RWPE2 (cell line): ENCODE measurements around the gene GALNT2.

Experiments used
- ATAC-seq: fragments of 200-7000 bp; cut with Tn5 transposase; 3 replicates; pipeline ENCODE4 v1.9.1; 2021; ENCODE audit warnings: low read depth
- DNase-seq: peaks from one replicate; pipeline ENCODE4 v3.0.0-alpha.2; 2020; ENCODE audit warnings: low spot score
- H3K27ac ChIP-seq: fragments of 450-650 bp; 2 replicates; pipeline ENCODE4 v1.5.1; 2017; ENCODE audit warnings: mild to moderate bottlenecking; ENCODE audit not compliant: poor library complexity, severe bottlenecking
- H3K27me3 ChIP-seq: fragments of 250-450 bp; sonication (Bioruptor Pico); 2 replicates; pipeline ENCODE4 v1.5.1; 2021; ENCODE audit warnings: mild to moderate bottlenecking, moderate library complexity; ENCODE audit not compliant: insufficient read depth, poor library complexity, severe bottlenecking
- H3K36me3 ChIP-seq: fragments of 250-450 bp; sonication (Bioruptor Pico); 2 replicates; pipeline ENCODE4 v1.5.1; 2020; ENCODE audit warnings: low read depth, mild to moderate bottlenecking, moderate library complexity
- H3K4me1 ChIP-seq: fragments of 250-450 bp; sonication (Bioruptor Pico); 2 replicates; pipeline ENCODE4 v1.5.1; 2021; ENCODE audit warnings: mild to moderate bottlenecking, moderate library complexity; ENCODE audit not compliant: insufficient read depth, poor library complexity, severe bottlenecking
- H3K4me3 ChIP-seq: fragments of 250-450 bp; sonication (Bioruptor Pico); 2 replicates; pipeline ENCODE4 v1.5.1; 2021; ENCODE audit warnings: mild to moderate bottlenecking, moderate library complexity; ENCODE audit not compliant: severe bottlenecking
- H3K9me3 ChIP-seq: fragments of 250-450 bp; sonication (Bioruptor Pico); 2 replicates; pipeline ENCODE4 v1.5.1; 2021; ENCODE audit warnings: mild to moderate bottlenecking, moderate library complexity; ENCODE audit not compliant: severe bottlenecking
- TF ChIP-seq, protein P1 (sequence below): fragments of 450-650 bp; IDR thresholded peaks from one replicate; pipeline ENCODE4 v1.5.1; 2017; ENCODE audit warnings: mild to moderate bottlenecking, moderate library complexity; ENCODE audit not compliant: poor library complexity, severe bottlenecking

GALNT2 gene

DNA sequence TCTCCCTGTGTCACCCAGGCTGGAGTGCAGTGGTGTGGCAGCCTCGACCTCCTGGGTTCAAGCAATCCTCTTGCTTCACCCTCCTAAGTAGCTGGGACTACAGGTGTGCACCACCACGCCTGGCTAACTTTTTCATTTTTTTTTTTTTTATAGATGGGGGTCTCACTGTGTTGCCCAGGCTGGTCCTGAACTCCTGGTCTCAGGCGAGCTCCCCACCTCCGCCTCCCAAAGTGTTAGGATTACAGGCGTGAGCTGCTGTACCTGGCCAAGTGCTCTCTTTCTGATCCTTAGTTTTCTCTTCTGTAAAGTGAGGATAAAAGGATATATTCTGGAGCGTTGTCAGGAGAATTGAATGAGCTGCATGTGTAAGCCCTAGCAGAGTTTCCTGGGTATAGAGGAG lies 68.7 kb downstream of the GALNT2 start:
- Histone ChIP-seq H3K36me3 (no peaks in the 10 kb centered on the region), H3K9me3 (no peaks in the 10 kb centered on the region), H3K4me3 (no peak overlapping the region), H3K27me3 (no peaks in the 10 kb centered on the region), H3K4me1 (peaks cover 16% of the 10 kb centered on the region), H3K27ac (no peak overlapping the region)
- TF ChIP-seq, protein P1, sequence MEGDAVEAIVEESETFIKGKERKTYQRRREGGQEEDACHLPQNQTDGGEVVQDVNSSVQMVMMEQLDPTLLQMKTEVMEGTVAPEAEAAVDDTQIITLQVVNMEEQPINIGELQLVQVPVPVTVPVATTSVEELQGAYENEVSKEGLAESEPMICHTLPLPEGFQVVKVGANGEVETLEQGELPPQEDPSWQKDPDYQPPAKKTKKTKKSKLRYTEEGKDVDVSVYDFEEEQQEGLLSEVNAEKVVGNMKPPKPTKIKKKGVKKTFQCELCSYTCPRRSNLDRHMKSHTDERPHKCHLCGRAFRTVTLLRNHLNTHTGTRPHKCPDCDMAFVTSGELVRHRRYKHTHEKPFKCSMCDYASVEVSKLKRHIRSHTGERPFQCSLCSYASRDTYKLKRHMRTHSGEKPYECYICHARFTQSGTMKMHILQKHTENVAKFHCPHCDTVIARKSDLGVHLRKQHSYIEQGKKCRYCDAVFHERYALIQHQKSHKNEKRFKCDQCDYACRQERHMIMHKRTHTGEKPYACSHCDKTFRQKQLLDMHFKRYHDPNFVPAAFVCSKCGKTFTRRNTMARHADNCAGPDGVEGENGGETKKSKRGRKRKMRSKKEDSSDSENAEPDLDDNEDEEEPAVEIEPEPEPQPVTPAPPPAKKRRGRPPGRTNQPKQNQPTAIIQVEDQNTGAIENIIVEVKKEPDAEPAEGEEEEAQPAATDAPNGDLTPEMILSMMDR: no peak
- ATAC-seq (no peak), DNase-seq (no peak)

DNA sequence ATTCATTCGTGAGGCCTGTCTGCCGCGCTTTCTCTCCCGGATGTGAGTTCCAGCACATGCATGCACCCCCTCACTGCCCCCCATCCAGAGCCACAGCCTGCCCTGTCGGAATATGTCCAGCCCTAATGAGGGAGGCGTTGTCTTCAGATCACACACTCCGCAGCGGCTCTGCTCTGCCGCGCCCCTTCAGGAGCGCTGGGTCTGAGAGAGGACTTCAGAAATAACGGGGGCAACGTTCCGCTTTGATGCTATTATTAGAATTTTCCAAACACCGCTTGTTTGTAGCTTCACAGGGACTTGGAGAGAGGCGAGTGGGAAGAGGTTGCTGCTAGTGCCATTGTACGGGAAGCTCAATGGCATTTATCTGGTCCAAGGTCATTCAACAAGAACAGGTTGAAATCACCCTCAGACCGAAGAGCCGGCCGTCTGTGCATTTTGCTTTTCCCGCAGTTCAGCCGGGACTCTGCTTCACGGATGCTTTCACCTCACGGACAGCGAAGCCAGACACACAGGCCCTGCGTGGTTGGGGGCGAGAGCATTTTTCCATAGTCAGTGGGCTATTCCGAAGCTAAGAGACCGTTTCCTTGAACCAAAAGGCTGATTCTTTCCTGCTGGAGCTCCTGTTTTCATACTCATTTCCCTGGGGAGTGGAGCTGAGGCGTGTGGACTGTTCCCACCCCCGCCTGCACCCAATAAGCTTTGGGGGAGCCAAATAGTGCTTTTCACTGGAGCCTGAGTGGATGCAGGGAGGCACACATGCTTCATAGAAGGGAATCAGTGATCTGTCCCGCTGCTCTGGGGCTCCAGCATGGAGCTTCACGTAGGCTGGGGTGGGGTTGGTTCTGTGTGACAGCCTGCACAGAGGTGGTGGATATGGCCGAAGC lies 69.7 kb downstream of the GALNT2 start:
- Histone ChIP-seq H3K27me3 (no peaks in the 10 kb centered on the region), H3K4me3 (no peak overlapping the region), H3K4me1 (peaks cover 16% of the 10 kb centered on the region), H3K36me3 (no peaks in the 10 kb centered on the region), H3K27ac (no peak overlapping the region), H3K9me3 (no peaks in the 10 kb centered on the region)
- DNase-seq (no peak), ATAC-seq (no peak)
- TF ChIP-seq, protein P1: no peak

DNA sequence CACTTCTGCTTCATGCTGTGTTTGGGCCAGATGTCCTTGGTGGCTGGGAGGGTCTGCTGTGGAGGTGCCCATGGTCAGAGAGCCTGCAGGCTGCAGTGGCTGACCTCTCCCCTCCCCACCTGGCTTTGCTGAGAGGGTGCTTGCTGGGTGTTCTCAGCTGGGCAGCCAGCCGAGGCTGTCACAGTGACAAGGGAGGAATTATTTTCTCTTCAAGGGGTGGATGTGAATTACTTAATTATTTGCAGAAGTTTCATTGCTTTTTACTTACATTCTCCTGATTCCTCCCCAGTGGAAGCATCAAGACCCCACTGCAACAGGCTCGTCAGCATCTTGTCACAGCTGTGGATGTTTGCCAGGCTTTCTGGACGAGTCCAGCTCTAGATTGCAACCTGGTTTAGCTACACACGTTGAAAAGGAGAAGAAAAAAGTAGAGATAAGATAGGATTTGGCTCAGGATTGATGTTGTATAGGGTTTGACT lies 70.3 kb downstream of the GALNT2 start:
- no peaks in the 10 kb centered on the region for H3K27me3 ChIP-seq
- H3K27ac ChIP-seq: no peak overlapping the region
- no peaks in the 10 kb centered on the region for H3K36me3 ChIP-seq

DNA sequence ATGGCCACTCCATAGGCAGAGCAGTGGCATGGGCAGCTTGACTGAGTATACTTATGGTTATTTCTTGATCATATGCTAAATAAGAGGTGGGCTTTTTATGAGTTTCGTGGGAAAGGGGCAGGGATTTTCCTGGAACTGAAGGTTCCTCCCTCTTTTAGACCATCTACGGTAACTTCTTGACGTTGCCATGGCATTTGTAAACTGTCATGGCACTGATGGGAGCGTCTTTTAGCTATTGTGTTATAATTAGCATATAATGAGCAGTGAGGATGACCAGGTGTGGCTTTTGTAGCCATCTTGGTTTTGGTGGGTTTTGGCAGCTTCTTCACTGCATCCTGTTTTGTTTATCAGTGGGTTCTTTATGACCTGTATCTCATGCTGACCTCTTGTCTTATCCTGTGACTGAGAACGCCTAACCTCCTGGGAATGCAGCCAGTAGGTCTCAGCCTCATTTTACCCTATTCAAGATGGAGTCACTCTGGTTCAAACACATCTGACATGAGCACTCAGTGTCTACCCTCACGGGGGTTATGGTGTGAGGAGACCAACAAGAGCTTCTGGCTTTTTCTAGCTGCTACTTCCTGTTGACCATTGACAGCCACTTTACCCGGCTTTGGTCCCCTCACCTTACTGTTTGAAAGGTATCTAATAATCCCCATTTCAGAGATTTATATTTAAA lies 71.7 kb downstream of the GALNT2 start:
- Histone ChIP-seq H3K36me3 (no peaks in the 10 kb centered on the region), H3K9me3 (no peaks in the 10 kb centered on the region), H3K27ac (no peak overlapping the region), H3K4me3 (no peak overlapping the region), H3K27me3 (no peaks in the 10 kb centered on the region), H3K4me1 (peaks cover 13% of the 10 kb centered on the region)
- ATAC-seq: no peak
- DNase-seq: no peak
- TF ChIP-seq, protein P1: no peak

More for the DNA sequence above, 70.3 kb downstream of the GALNT2 start:
- Histone ChIP-seq H3K9me3 (no peaks in the 10 kb centered on the region), H3K4me3 (no peak overlapping the region), H3K4me1 (peaks cover 16% of the 10 kb centered on the region)
- DNase-seq: no peak
- no peak for ATAC-seq
- TF ChIP-seq, protein P1: no peak

DNA sequence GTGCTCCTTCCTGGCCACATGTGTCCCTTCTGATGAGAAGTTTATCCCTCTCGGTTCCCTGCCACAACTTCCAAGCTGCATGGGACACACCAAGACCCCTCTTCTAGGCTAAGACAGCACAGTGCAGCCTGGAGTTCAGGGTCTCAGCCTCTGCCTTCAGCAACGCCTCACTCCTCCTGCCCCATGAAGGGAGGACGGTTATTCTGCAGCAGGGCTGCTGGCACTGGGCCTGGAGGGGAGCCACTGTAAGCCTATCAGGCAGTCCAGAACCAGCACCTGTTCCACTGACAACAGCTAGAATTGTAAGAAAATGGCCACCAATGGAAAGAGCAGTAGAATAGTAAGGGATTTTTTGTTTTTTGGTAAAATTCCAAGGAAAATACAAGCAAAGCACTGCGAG lies 72.3 kb downstream of the GALNT2 start:
- ATAC-seq: no peak
- Histone ChIP-seq H3K4me3 (no peak overlapping the region), H3K9me3 (no peaks in the 10 kb centered on the region), H3K27me3 (no peaks in the 10 kb centered on the region), H3K27ac (peak overlapping the region; percentile 64), H3K36me3 (no peaks in the 10 kb centered on the region), H3K4me1 (peaks cover 8% of the 10 kb centered on the region)
- DNase-seq: no peak
- TF ChIP-seq, protein P1: no peak
